ENCODE measurements around the gene ZBTB5. TPM values are rescaled to one million over a fixed set of nuclear protein-coding genes. Genes with fewer than 3 reads are reported as not detected.

ZBTB5 gene
- polyA plus RNA-seq, 2 of the 4 experiments (the other 2 are of a cell fraction) = 12.4 to 18.1 TPM

- ATAC-seq = no peak
- no peaks in the 10 kb centered on the region for H3K9me3 ChIP-seq
- peaks cover 17% of the 10 kb centered on the region for H3K4me1 ChIP-seq
- no peak overlapping the region for H3K4me3 ChIP-seq
- no peak for FAIRE-seq
- ChIA-PET POLR2A (no interaction called here), CTCF (no interaction called here)
- H3K4me2 ChIP-seq = no peak overlapping the region
- 95% methylated on average over 14 of the region's 14 CpGs for WGBS (ENCODE audit: missing lambda C conversion rate)
- H3K27ac ChIP-seq = no peak overlapping the region
- no peak for DNase-seq (ENCODE audit: low read depth in 1 of 2, low spot score in 1 of 2)
- TF ChIP-seq HDAC2 (IDR thresholded peaks at IDR 0.05) = no peak
- no peak for TF ChIP-seq CBX8 (IDR thresholded peaks at IDR 0.05)
- TF ChIP-seq GATA3 (IDR thresholded peaks at IDR 0.05; ENCODE audit: borderline replicate concordance) = no peak
- TF ChIP-seq MAX (IDR thresholded peaks at IDR 0.05) = no peak
- no peak for TF ChIP-seq MAFK (IDR thresholded peaks at IDR 0.05; ENCODE audit: partially characterized antibody)
- TF ChIP-seq NPAS2 (CRISPR knock-in tag; IDR thresholded peaks at IDR 0.05; ENCODE audit: borderline replicate concordance) = no peak
- no peak for TF ChIP-seq EP300 (IDR thresholded peaks at IDR 0.05)
- no peak for TF ChIP-seq EHF (CRISPR knock-in tag; IDR thresholded peaks at IDR 0.05)
- no peak for TF ChIP-seq MYC (IDR thresholded peaks at IDR 0.05; ENCODE audit: borderline replicate concordance, low read length)
- no peak for TF ChIP-seq RNF2 (IDR thresholded peaks at IDR 0.05; ENCODE audit: borderline replicate concordance, low read depth)
- TF ChIP-seq, protein P1, sequence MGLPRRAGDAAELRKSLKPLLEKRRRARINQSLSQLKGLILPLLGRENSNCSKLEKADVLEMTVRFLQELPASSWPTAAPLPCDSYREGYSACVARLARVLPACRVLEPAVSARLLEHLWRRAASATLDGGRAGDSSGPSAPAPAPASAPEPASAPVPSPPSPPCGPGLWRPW (IDR thresholded peaks at IDR 0.05) = no peak
- no peak for TF ChIP-seq RARB (CRISPR knock-in tag; IDR thresholded peaks at IDR 0.05)
- TF ChIP-seq ATOH8 (CRISPR knock-in tag; IDR thresholded peaks at IDR 0.05; ENCODE audit: low read depth) = no peak
- TF ChIP-seq SMC3 (IDR thresholded peaks at IDR 0.05) = no peak
- no peak for TF ChIP-seq REST (IDR thresholded peaks at IDR 0.05)
- TF ChIP-seq PBX3 (IDR thresholded peaks at IDR 0.05) = no peak
- no peak for TF ChIP-seq POLR2A (IDR thresholded peaks at IDR 0.05; ENCODE audit: low read length)
- TF ChIP-seq FOXS1 (CRISPR knock-in tag; IDR thresholded peaks at IDR 0.05) = no peak
Observed at GRCh38 chr9:37428345-37428744, 36.9 kb downstream of the ZBTB5 start.

DNA sequence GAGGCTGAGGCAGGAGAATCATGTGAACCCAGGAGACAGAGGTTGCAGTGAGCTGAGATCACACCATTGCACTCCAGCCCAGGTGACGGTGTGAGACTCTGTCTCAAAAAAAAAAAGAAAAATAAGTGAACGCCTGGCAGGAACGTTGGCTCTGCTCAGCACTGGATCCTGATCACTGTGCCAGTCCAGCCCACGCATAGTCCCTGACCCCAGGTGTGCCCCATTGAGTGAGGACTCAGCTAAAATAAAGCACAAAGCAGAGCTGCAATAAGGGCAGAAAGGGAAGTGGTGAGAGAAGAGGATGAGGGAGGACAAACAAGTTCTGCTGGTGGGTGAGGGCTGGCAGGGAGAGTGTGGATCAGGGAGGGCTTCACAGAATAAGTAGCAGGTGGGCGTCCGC is 38.4 kb downstream of the ZBTB5 start:
- H3K9me3 ChIP-seq = no peaks in the 10 kb centered on the region
- CTCF ChIA-PET = interaction anchor here (0.7 to 5.0 kb wide), 3 partner anchors 10 to 14 kb away, joined by 3 to 35 read pairs (median 3); no protein-coding TSS in a partner anchor
- no peak for ATAC-seq
- FAIRE-seq = no peak
- 94% methylated on average over 6 of the region's 6 CpGs for WGBS (ENCODE audit: missing lambda C conversion rate)
- POLR2A ChIA-PET = no interaction called here
- H3K4me3 ChIP-seq = no peak overlapping the region
- no peak overlapping the region for H3K27ac ChIP-seq
- DNase-seq (ENCODE audit: low read depth in 1 of 2, low spot score in 1 of 2) = no peak
- H3K4me1 ChIP-seq = peaks cover 22% of the 10 kb centered on the region
- H3K4me2 ChIP-seq = no peak overlapping the region
- no peak for TF ChIP-seq POLR2A (IDR thresholded peaks at IDR 0.05; ENCODE audit: low read length)
- no peak for TF ChIP-seq ATOH8 (CRISPR knock-in tag; IDR thresholded peaks at IDR 0.05; ENCODE audit: low read depth)
- TF ChIP-seq, protein P1 (IDR thresholded peaks at IDR 0.05) = no peak
- no peak for TF ChIP-seq HMGXB4 (CRISPR knock-in tag; IDR thresholded peaks at IDR 0.05; ENCODE audit: borderline replicate concordance)
- TF ChIP-seq, protein P2, sequence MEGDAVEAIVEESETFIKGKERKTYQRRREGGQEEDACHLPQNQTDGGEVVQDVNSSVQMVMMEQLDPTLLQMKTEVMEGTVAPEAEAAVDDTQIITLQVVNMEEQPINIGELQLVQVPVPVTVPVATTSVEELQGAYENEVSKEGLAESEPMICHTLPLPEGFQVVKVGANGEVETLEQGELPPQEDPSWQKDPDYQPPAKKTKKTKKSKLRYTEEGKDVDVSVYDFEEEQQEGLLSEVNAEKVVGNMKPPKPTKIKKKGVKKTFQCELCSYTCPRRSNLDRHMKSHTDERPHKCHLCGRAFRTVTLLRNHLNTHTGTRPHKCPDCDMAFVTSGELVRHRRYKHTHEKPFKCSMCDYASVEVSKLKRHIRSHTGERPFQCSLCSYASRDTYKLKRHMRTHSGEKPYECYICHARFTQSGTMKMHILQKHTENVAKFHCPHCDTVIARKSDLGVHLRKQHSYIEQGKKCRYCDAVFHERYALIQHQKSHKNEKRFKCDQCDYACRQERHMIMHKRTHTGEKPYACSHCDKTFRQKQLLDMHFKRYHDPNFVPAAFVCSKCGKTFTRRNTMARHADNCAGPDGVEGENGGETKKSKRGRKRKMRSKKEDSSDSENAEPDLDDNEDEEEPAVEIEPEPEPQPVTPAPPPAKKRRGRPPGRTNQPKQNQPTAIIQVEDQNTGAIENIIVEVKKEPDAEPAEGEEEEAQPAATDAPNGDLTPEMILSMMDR (IDR thresholded peaks at IDR 0.05) = no peak
- TF ChIP-seq FOXS1 (CRISPR knock-in tag; IDR thresholded peaks at IDR 0.05) = no peak
- no peak for TF ChIP-seq RFX5 (IDR thresholded peaks at IDR 0.05)
- no peak for TF ChIP-seq HDAC2 (IDR thresholded peaks at IDR 0.05)
- no peak for TF ChIP-seq BCL3 (IDR thresholded peaks at IDR 0.05)
- TF ChIP-seq CBX8 (IDR thresholded peaks at IDR 0.05) = no peak
- no peak for TF ChIP-seq MAZ (IDR thresholded peaks at IDR 0.05; ENCODE audit: borderline replicate concordance, low read depth, low read length)
- TF ChIP-seq EHMT2 (IDR thresholded peaks at IDR 0.05; ENCODE audit: low read depth) = no peak
- TF ChIP-seq RAD21 (conservative IDR thresholded peaks at IDR 0.05 in 1 of 2, IDR thresholded peaks at IDR 0.05 in 1 of 2) = no peak

Measured in A549 (cell line).